ENCODE results near the gene C1orf159.

Gene C1orf159

DNA sequence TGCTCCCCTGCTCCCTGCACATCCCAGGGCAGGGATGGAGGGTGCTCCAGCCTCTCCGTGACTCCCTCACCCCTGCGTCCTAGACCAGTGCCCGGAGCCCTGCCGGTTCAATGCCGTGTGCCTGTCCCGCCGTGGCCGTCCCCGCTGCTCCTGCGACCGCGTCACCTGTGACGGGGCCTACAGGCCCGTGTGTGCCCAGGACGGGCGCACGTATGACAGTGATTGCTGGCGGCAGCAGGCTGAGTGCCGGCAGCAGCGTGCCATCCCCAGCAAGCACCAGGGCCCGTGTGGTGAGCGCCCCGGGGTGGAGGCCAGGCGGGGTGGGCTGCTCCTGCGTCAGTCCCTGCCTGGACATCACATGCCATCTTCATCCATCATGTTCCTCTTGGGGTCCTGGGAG, 74.0 kb downstream of the C1orf159 start:
- TF ChIP-seq CTCF (IDR thresholded peaks at IDR 0.05; ENCODE audit: low read length, missing control alignments), result no peak
- no peak overlapping the region for H3K4me3 ChIP-seq (replicated peaks; ENCODE audit: low read depth, low read length)

DNA sequence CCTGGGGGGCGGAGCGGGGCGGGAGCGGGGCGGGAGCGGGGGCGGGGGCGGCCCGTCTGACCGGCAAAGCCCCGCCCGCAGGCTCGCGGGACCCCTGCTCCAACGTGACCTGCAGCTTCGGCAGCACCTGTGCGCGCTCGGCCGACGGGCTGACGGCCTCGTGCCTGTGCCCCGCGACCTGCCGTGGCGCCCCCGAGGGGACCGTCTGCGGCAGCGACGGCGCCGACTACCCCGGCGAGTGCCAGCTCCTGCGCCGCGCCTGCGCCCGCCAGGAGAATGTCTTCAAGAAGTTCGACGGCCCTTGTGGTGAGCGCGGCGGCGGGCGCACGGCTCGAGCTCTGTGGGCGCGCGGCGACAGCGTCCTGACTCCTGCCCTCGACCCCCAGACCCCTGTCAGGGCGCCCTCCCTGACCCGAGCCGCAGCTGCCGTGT, 74.8 kb downstream of the C1orf159 start:
- DNase-seq (ENCODE audit: low read depth), result no peak
- no peak overlapping the region for H3K4me3 ChIP-seq (replicated peaks; ENCODE audit: low read depth, low read length)
- no peak for TF ChIP-seq CTCF (IDR thresholded peaks at IDR 0.05; ENCODE audit: low read length, missing control alignments)

More for the DNA sequence above, 74.0 kb downstream of the C1orf159 start:
- DNase-seq (ENCODE audit: low read depth), result no peak

GRCh38 chr1:1040004-1040991, 75.6 kb downstream of the C1orf159 start:
- peak; percentile 80 for DNase-seq (ENCODE audit: low read depth)
- H3K4me3 ChIP-seq (replicated peaks; ENCODE audit: low read depth, low read length), result peak overlapping the region; percentile 44
- no peak for TF ChIP-seq CTCF (IDR thresholded peaks at IDR 0.05; ENCODE audit: low read length, missing control alignments)

- DNase-seq (ENCODE audit: low read depth), result no peak
- no peak for TF ChIP-seq CTCF (IDR thresholded peaks at IDR 0.05; ENCODE audit: low read length, missing control alignments)
- no peak overlapping the region for H3K4me3 ChIP-seq (replicated peaks; ENCODE audit: low read depth, low read length)
Measured at GRCh38 chr1:1039145-1039910, 76.6 kb downstream of the C1orf159 start.

DNA sequence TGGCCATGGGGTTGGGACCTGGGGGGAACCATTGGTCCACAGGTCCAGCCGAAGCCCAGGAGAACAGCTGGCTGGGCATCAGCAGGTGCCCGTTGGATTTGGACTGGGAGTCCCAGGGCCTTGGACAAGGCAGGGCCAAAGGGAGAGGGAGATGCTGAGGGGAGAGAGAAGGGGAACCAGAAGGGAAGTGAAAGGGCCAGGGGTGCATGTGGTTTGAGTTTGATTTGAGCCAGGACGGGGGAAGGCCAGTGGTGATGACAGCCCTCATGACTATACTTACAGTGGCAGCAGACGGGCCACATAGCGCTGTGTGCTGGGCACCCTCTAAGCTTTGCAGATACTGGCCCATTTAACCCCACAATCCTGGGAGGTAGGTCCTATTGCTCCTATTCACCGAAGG, 77.2 kb downstream of the C1orf159 start:
- H3K4me3 ChIP-seq (replicated peaks; ENCODE audit: low read depth, low read length), result no peak overlapping the region
- DNase-seq (ENCODE audit: low read depth), result no peak
- TF ChIP-seq CTCF (IDR thresholded peaks at IDR 0.05; ENCODE audit: low read length, missing control alignments), result no peak

DNA sequence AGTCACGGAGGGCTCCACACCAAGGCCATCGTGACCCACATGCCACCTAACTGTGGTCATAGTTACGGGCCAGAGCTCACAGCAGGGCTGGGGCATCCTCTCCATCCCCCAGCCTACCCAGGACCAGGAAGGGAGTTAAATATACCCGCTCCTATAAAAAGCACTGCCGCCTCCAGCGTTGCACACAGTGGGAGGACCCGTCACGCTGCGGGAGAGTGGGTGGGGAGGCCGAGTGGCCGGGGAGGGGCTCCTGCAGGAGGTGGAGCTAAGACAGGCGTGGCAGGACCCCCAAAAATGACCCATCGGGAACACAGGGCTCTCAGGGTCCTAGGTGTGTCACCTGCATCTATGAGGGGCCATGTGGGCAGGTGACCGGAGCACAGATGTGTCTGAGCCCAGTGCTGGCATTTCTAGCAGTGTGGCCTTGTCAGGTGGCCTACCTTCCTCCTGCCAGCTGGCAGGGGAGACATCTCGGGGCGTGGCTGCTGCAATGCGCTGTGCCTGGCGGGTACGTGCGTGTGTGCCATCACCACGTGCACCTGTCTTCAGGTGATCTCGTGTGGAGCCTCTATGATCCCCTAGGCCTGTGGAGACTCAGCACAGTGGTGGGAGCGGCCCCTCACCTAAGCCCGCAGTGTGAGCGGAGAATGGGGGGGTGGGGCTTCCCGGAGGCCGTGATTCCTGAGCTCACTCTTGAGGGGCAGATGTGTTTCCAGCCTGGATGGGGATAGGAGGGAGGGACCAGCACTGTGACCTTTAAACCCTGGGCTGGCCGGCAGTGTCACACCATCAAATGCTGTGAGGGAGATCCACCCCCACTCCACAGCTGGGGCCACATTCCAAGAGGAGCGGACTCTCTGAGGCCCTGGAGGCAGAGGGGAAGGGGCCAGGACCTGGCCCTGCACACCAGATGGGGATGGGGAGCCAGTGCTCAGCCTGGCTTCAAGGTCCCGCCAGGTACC, 78.2 kb downstream of the C1orf159 start:
- H3K4me3 ChIP-seq (replicated peaks; ENCODE audit: low read depth, low read length), result no peak overlapping the region
- DNase-seq (ENCODE audit: low read depth), result no peak
- TF ChIP-seq CTCF (IDR thresholded peaks at IDR 0.05; ENCODE audit: low read length, missing control alignments), result no peak

Measured in fibroblast of pulmonary artery (primary cell).